ENCODE measurements around the gene PPP1CB. TPM values are rescaled to one million over a fixed set of nuclear protein-coding genes. Genes with fewer than 3 reads are reported as not detected.
"Not testable (repeated sequence)": the region's sequence is repeated elsewhere in the genome, so short reads cannot be mapped to it uniquely, and the experiment has no call there.

The PPP1CB gene
- total RNA-seq, 2 experiments from 2014 or later, result 174 to 179 TPM

GRCh38 chr2:28768952-28769351 lies 17.3 kb downstream of the PPP1CB start:
- DNase-seq (no peak), ATAC-seq (ENCODE audit: low read depth) (no peak)
- peaks cover 31% of the 10 kb centered on the region for H3K36me3 Mint-ChIP-seq
- no peaks in the 10 kb centered on the region for H3K27me3 Mint-ChIP-seq
- H3K9me3 Mint-ChIP-seq, result no peaks in the 10 kb centered on the region
- POLR2A ChIA-PET, result no interaction called here
- H3K4me1 Mint-ChIP-seq, result peaks cover 26% of the 10 kb centered on the region
- no peak overlapping the region for H3K4me3 Mint-ChIP-seq
- no peak overlapping the region for H3K27ac Mint-ChIP-seq

- ATAC-seq (ENCODE audit: low read depth), result no peak
- no peaks in the 10 kb centered on the region for H3K9me3 Mint-ChIP-seq
- H3K27me3 Mint-ChIP-seq, result no peaks in the 10 kb centered on the region
- POLR2A ChIA-PET, result no interaction called here
- H3K36me3 Mint-ChIP-seq, result peaks cover 21% of the 10 kb centered on the region
- H3K4me1 Mint-ChIP-seq, result peaks cover 26% of the 10 kb centered on the region
- no peak for DNase-seq
- no peak overlapping the region for H3K4me3 Mint-ChIP-seq
- no peak overlapping the region for H3K27ac Mint-ChIP-seq
These were observed 20.7 kb downstream of the PPP1CB start for GRCh38 chr2:28772351-28772750.

GRCh38 chr2:28776471-28776870 lies 24.8 kb downstream of the PPP1CB start:
- DNase-seq (no peak), ATAC-seq (ENCODE audit: low read depth) (no peak)
- peaks cover 15% of the 10 kb centered on the region for H3K4me1 Mint-ChIP-seq

GRCh38 chr2:28778392-28778791 lies 26.8 kb downstream of the PPP1CB start:
- H3K36me3 Mint-ChIP-seq, result peaks cover 28% of the 10 kb centered on the region

More at GRCh38 chr2:28776471-28776870, 24.8 kb downstream of the PPP1CB start:
- POLR2A ChIA-PET, result no interaction called here
- no peak overlapping the region for H3K4me3 Mint-ChIP-seq
- no peaks in the 10 kb centered on the region for H3K9me3 Mint-ChIP-seq
- no peaks in the 10 kb centered on the region for H3K27me3 Mint-ChIP-seq
- no peak overlapping the region for H3K27ac Mint-ChIP-seq
- peaks cover 17% of the 10 kb centered on the region for H3K36me3 Mint-ChIP-seq

GRCh38 chr2:28779001-28779400 lies 27.4 kb downstream of the PPP1CB start:
- ATAC-seq (ENCODE audit: low read depth), result no peak
- Mint-ChIP-seq H3K27me3 (no peaks in the 10 kb centered on the region), H3K4me3 (no peak overlapping the region), H3K4me1 (peaks cover 13% of the 10 kb centered on the region), H3K36me3 (peaks cover 28% of the 10 kb centered on the region), H3K9me3 (no peaks in the 10 kb centered on the region), H3K27ac (no peak overlapping the region)
- POLR2A ChIA-PET, result no interaction called here
- no peak for DNase-seq

More at GRCh38 chr2:28778392-28778791, 26.8 kb downstream of the PPP1CB start:
- Mint-ChIP-seq H3K9me3 (no peaks in the 10 kb centered on the region), H3K27ac (no peak overlapping the region), H3K4me3 (no peak overlapping the region), H3K27me3 (no peaks in the 10 kb centered on the region), H3K4me1 (peaks cover 14% of the 10 kb centered on the region)
- no peak for ATAC-seq (ENCODE audit: low read depth)
- POLR2A ChIA-PET, result no interaction called here
- no peak for DNase-seq

GRCh38 chr2:28780496-28780895 lies 28.9 kb downstream of the PPP1CB start:
- Mint-ChIP-seq H3K27ac (no peak overlapping the region), H3K9me3 (no peaks in the 10 kb centered on the region), H3K27me3 (no peaks in the 10 kb centered on the region), H3K4me3 (no peak overlapping the region), H3K36me3 (peaks cover 28% of the 10 kb centered on the region), H3K4me1 (peaks cover 12% of the 10 kb centered on the region)
- ATAC-seq (ENCODE audit: low read depth), result no peak
- POLR2A ChIA-PET, result no interaction called here
- DNase-seq, result no peak

- H3K27me3 Mint-ChIP-seq, result no peaks in the 10 kb centered on the region
- no peak for DNase-seq
- H3K36me3 Mint-ChIP-seq, result peaks cover 28% of the 10 kb centered on the region
- ATAC-seq (ENCODE audit: low read depth), result no peak
- no peak overlapping the region for H3K4me3 Mint-ChIP-seq
- no peaks in the 10 kb centered on the region for H3K9me3 Mint-ChIP-seq
- POLR2A ChIA-PET, result no interaction called here
- H3K27ac Mint-ChIP-seq, result no peak overlapping the region
- peaks cover 8% of the 10 kb centered on the region for H3K4me1 Mint-ChIP-seq
These were observed 30.8 kb downstream of the PPP1CB start for GRCh38 chr2:28782423-28782822.

GRCh38 chr2:28784570-28784969 lies 32.9 kb downstream of the PPP1CB start:
- H3K9me3 Mint-ChIP-seq; DNase-seq; H3K4me3 Mint-ChIP-seq; H3K27me3 Mint-ChIP-seq; H3K4me1 Mint-ChIP-seq; H3K27ac Mint-ChIP-seq; ATAC-seq (ENCODE audit: low read depth): not testable (repeated sequence)
- POLR2A ChIA-PET, result interaction anchor here (0.7 kb wide), 3 partner anchors 119 to 196 kb away, joined by 3 to 5 read pairs (median 4); no protein-coding TSS in a partner anchor
- peaks cover 34% of the 10 kb centered on the region for H3K36me3 Mint-ChIP-seq

GRCh38 chr2:28796620-28797019 lies 45.0 kb downstream of the PPP1CB start:
- Mint-ChIP-seq H3K27me3 (no peaks in the 10 kb centered on the region), H3K4me3 (no peak overlapping the region), H3K4me1 (peaks cover 11% of the 10 kb centered on the region), H3K9me3 (peaks cover 9% of the 10 kb centered on the region), H3K36me3 (peaks cover 61% of the 10 kb centered on the region), H3K27ac (no peak overlapping the region)
- ATAC-seq (ENCODE audit: low read depth), result no peak
- POLR2A ChIA-PET, result no interaction called here
- DNase-seq, result no peak

- no peak overlapping the region for H3K27ac Mint-ChIP-seq
- peaks cover 2% of the 10 kb centered on the region for H3K9me3 Mint-ChIP-seq
- H3K27me3 Mint-ChIP-seq, result no peaks in the 10 kb centered on the region
- DNase-seq (no peak), ATAC-seq (ENCODE audit: low read depth) (no peak)
- POLR2A ChIA-PET, result interaction anchor here (0.6 kb wide), 1 partner anchor 13 kb away, joined by 3 read pairs; no protein-coding TSS in a partner anchor
- peaks cover 53% of the 10 kb centered on the region for H3K36me3 Mint-ChIP-seq
- peaks cover 2% of the 10 kb centered on the region for H3K4me1 Mint-ChIP-seq
- H3K4me3 Mint-ChIP-seq, result no peak overlapping the region
These were observed 50.1 kb downstream of the PPP1CB start for GRCh38 chr2:28801726-28802125.

- Mint-ChIP-seq H3K27ac (no peak overlapping the region), H3K36me3 (peaks cover 42% of the 10 kb centered on the region), H3K9me3 (no peaks in the 10 kb centered on the region), H3K27me3 (no peaks in the 10 kb centered on the region), H3K4me3 (no peak overlapping the region), H3K4me1 (peaks cover 2% of the 10 kb centered on the region)
- no peak for DNase-seq
- POLR2A ChIA-PET, result no interaction called here
- ATAC-seq (ENCODE audit: low read depth), result no peak
These were observed 51.4 kb downstream of the PPP1CB start for GRCh38 chr2:28802975-28803429.

- Mint-ChIP-seq H3K36me3 (peaks cover 17% of the 10 kb centered on the region), H3K27me3 (peaks cover 9% of the 10 kb centered on the region), H3K4me3 (peak overlapping the region; percentile 85), H3K4me1 (peaks cover 8% of the 10 kb centered on the region), H3K27ac (no peak overlapping the region), H3K9me3 (no peaks in the 10 kb centered on the region)
- POLR2A ChIA-PET, result interaction anchor here (0.7 kb wide), 2 partner anchors 11 to 81 kb away, joined by 4 to 5 read pairs; no protein-coding TSS in a partner anchor
- DNase-seq, result no peak
- ATAC-seq (ENCODE audit: low read depth), result no peak
These were observed 58.3 kb downstream of the PPP1CB start for GRCh38 chr2:28809927-28810326.

GRCh38 chr2:28810384-28811285 lies 59.0 kb downstream of the PPP1CB start, which contains the start of gene SPDYA:
TSS of gene SPDYA (plus strand) at chr2:28810834. CDS start at chr2:28816015, 5,181 bp downstream.
- H3K27me3 Mint-ChIP-seq, result peaks cover 9% of the 10 kb centered on the region
- H3K9me3 Mint-ChIP-seq, result no peaks in the 10 kb centered on the region
- peaks cover 8% of the 10 kb centered on the region for H3K4me1 Mint-ChIP-seq
- peak within 1 kb of the TSS; percentile 50 for H3K27ac Mint-ChIP-seq
- peak within 1 kb of the TSS; percentile 85 for H3K4me3 Mint-ChIP-seq
- ATAC-seq (ENCODE audit: low read depth), result peak; percentile 95
- peaks cover 10% of the 10 kb centered on the region for H3K36me3 Mint-ChIP-seq
- POLR2A ChIA-PET, result interaction anchor here (1.0 kb wide), 2 partner anchors 10 to 60 kb away, joined by 3 read pairs; partner anchors contain the start of gene TRMT61B
- DNase-seq, result peak; percentile 91

GRCh38 chr2:28818053-28818452 lies 66.4 kb downstream of the PPP1CB start:
- H3K36me3 Mint-ChIP-seq, result no peaks in the 10 kb centered on the region
- POLR2A ChIA-PET, result no interaction called here
- H3K4me3 Mint-ChIP-seq, result no peak overlapping the region
- DNase-seq (no peak), ATAC-seq (ENCODE audit: low read depth) (no peak)
- H3K4me1 Mint-ChIP-seq, result peaks cover 2% of the 10 kb centered on the region
- H3K9me3 Mint-ChIP-seq, result no peaks in the 10 kb centered on the region
- peaks cover 10% of the 10 kb centered on the region for H3K27me3 Mint-ChIP-seq
- no peak overlapping the region for H3K27ac Mint-ChIP-seq

All from activated naive CD8-positive, alpha-beta T cell treated with anti-CD3 and anti-CD28 coated beads, Interleukin-2, amount 10 ng/mL, durations not matched to agents 7 days and 5 days (primary cell).